GM12878 (cell line): Measurements from ENCODE around the gene MSANTD3. TPM values are rescaled to one million over a fixed set of nuclear protein-coding genes. Genes with fewer than 3 reads are reported as not detected.

Experiments
- ATAC-seq: fragments of 200-7000 bp; cut with Tn5 transposase; 3 replicates; pipeline ENCODE4 v1.9.1; 2020; ENCODE audit warnings: mild to moderate bottlenecking, moderate library complexity
- BruUV-seq: library from RNA; stranded (reverse); fragments of 400-500 nt; replicated peaks from 2 replicates; lab custom pipeline; 2021; lab: Mats Ljungman, UMichigan
- CTCF ChIA-PET: fragments of 300-600 bp; sonication (Branson Sonifier 250); formaldehyde crosslinking; extraction: SDS; loops from one replicate; lab custom pipeline; 2021; ENCODE audit warnings: inconsistent platforms; lab: Yijun Ruan, JAX
- POLR2A ChIA-PET: fragments of 350-600 bp; formaldehyde crosslinking; extraction: SDS; loops from one replicate; lab custom pipeline; 2021; ENCODE audit warnings: inconsistent platforms; lab: Charles Lee
- RAD21 ChIA-PET: fragments of 300-600 bp; sonication (Branson Sonifier 250); formaldehyde crosslinking; loops from one replicate; lab custom pipeline; 2023; ENCODE audit warnings: antibody characterized with exemption; ENCODE audit not compliant: unreplicated experiment; lab: Charles Lee
- SMC1A ChIA-PET: fragments of 300-600 bp; sonication (Branson Sonifier 250); formaldehyde crosslinking; loops from one replicate; lab custom pipeline; 2023; ENCODE audit not compliant: unreplicated experiment, uncharacterized antibody; lab: Charles Lee
- DNase-seq: peaks from one replicate; pipeline ENCODE4 v3.0.0-alpha.2; 2011; ENCODE audit warnings: low read depth, low spot score
- FAIRE-seq: peaks from 3 replicates; lab custom pipeline; 2011; peaks lifted over from hg19 to GRCh38; lab: Jason Lieb, UNC
- H2AFZ ChIP-seq: 2 replicates; pipeline ENCODE4 v1.6.0; 2011; ENCODE audit warnings: low read depth, low read length, control low read depth; ENCODE audit not compliant: control insufficient read depth
- H3K27ac ChIP-seq: 2 replicates; pipeline ENCODE4 v1.5.1; 2011; ENCODE audit warnings: control low read depth; ENCODE audit not compliant: control insufficient read depth, insufficient read depth
- H3K27me3 ChIP-seq, 2 experiments: replicated peaks in 1 of 2; 2 replicates each; pipeline versions ENCODE4 v1.6.0 to v1.6.1; 2011; ENCODE audit warnings: low read length in 1 of 2; ENCODE audit not compliant: control insufficient read depth in 2 of 2, insufficient read depth in 2 of 2
- H3K36me3 ChIP-seq, 2 experiments: 2 replicates each; pipeline ENCODE4 v1.5.1; 2011; ENCODE audit warnings: low read length in 1 of 2; ENCODE audit not compliant: control insufficient read depth in 2 of 2, insufficient read depth in 2 of 2
- H3K4me1 ChIP-seq: 2 replicates; pipeline ENCODE4 v1.6.1; 2011; ENCODE audit warnings: mild to moderate bottlenecking, low read length, moderate library complexity, mixed read lengths; ENCODE audit not compliant: control insufficient read depth, insufficient read depth
- H3K4me2 ChIP-seq: 2 replicates; pipeline ENCODE4 v1.6.0; 2011; ENCODE audit warnings: control low read depth; ENCODE audit not compliant: control insufficient read depth, insufficient read depth
- H3K4me3 ChIP-seq: fragments of 200-600 bp; sonication (generic); 2 replicates; pipeline ENCODE4 v1.5.1; 2016
- H3K79me2 ChIP-seq: 2 replicates; pipeline ENCODE4 v1.6.0; 2011; ENCODE audit warnings: low read length; ENCODE audit not compliant: control insufficient read depth, insufficient read depth
- H3K9ac ChIP-seq: 2 replicates; pipeline ENCODE4 v1.8.0; 2011; ENCODE audit warnings: low read length, control low read depth, mixed read lengths; ENCODE audit not compliant: control insufficient read depth, insufficient read depth
- H3K9me3 ChIP-seq: replicated peaks from 3 replicates; pipeline ENCODE4 v1.5.1; 2011; ENCODE audit warnings: mild to moderate bottlenecking, low read length; ENCODE audit not compliant: control insufficient read depth, insufficient read depth
- H4K20me1 ChIP-seq: 2 replicates; pipeline ENCODE4 v1.6.0; 2011; ENCODE audit not compliant: control insufficient read depth, insufficient read depth
- DPF2 ChIP-seq: fragments of 450-650 bp; IDR thresholded peaks from 2 replicates; pipeline ENCODE4 v1.6.1; 2017; ENCODE audit warnings: mild to moderate bottlenecking
- NKRF ChIP-seq: fragments of 450-650 bp; conservative IDR thresholded peaks from 2 replicates; pipeline ENCODE4 v1.6.1; 2017; ENCODE audit warnings: mild to moderate bottlenecking, moderate library complexity
- SREBF1 ChIP-seq: IDR thresholded peaks from 2 replicates; pipeline ENCODE4 v1.6.1; 2012; ENCODE audit warnings: mild to moderate bottlenecking, low read length
- WGBS: methylation state at CpG from one replicate; pipeline ENCODE4 v1.1.6; 2016; ENCODE audit warnings: low lambda C conversion rate; ENCODE audit not compliant: insufficient replicate concordance, insufficient coverage; ENCODE audit errors: missing lambda C conversion rate; 5-methylcytosine and 5-hydroxymethylcytosine counted together
- in situ Hi-C: fragments of 300-500 bp; cut with MboI; formaldehyde crosslinking; loops from 9 replicates; pipeline ENCODE4 v1.14.3; 2018; ENCODE audit warnings: mixed read lengths
- intact Hi-C: fragments of 100-400 bp; cut with micrococcal nuclease; formaldehyde crosslinking; loops from one replicate; pipeline ENCODE4 v1.14.2; 2022; ENCODE audit not compliant: unreplicated experiment
- polyA plus RNA-seq, 11 experiments: library from polyadenylated mRNA; depleted of rRNA in 4 of 11; unstranded in 6 of 11; stranded (reverse) in 5 of 11; fragments of >200 nt; fragmentation: Nextera tagmentation in 4 of 11; fragmentation: Illumina TruSeq in 1 of 11; extraction: Ambion mirVana in 4 of 11; extraction: Trizol in 1 of 11; gene quantifications; 1 replicate in 1 of 11; 2 replicates in 10 of 11; pipeline versions ENCODE4 v1.2.1 to v1.2.3, GENCODE V29; 2011 to 2016; ENCODE audit warnings: inconsistent platforms in 2 of 11, missing spikeins in 2 of 11, low read depth in 1 of 11
- total RNA-seq, 4 experiments: library from RNA; depleted of rRNA in 3 of 4; stranded (reverse); fragments of >200 nt in 3 of 4; fragmentation: Illumina TruSeq in 1 of 4; extraction: Trizol in 1 of 4; gene quantifications; 2 replicates each; pipeline versions ENCODE4 v1.2.1 to v1.2.3, GENCODE V29; 2013 to 2021

Gene MSANTD3
- total and polyA plus RNA-seq, 10 of the 15 experiments (the other 5 are each of a cell fraction or from before 2014, with no cell fraction given) = 5.8 to 21.2 (median 14.7) TPM

GRCh38 chr9:100401042-100401441 lies 25.9 kb upstream of the MSANTD3 start:
- in situ Hi-C loops = no loop called here
- ChIA-PET RAD21 (no interaction called here), SMC1A (no interaction called here), POLR2A (no interaction called here), CTCF (interaction anchor here (0.8 to 1.2 kb wide), 3 partner anchors 24 to 387 kb away, joined by 3 read pairs; no protein-coding TSS in a partner anchor)
- no peaks in the 10 kb centered on the region for H4K20me1 ChIP-seq
- DNase-seq (no peak), ATAC-seq (no peak), FAIRE-seq (no peak)
- H3K36me3 ChIP-seq = no peaks in the 10 kb centered on the region
- no TSS peak for BruUV-seq
- H3K79me2 ChIP-seq = no peaks in the 10 kb centered on the region
- H3K9ac ChIP-seq = no peak overlapping the region
- no peak overlapping the region for H3K4me3 ChIP-seq
- H3K27me3 ChIP-seq = peaks cover 0 to 1% of the 10 kb centered on the region in 2 experiments; a peak in 1 of 4 replicates
- H3K4me1 ChIP-seq = no peaks in the 10 kb centered on the region
- H3K9me3 ChIP-seq = no peaks in the 10 kb centered on the region
- no peak overlapping the region for H3K27ac ChIP-seq
- no peak overlapping the region for H2AFZ ChIP-seq
- no peak overlapping the region for H3K4me2 ChIP-seq
- intact Hi-C loops = no loop called here
- 0% methylated on average over 1 of the region's 1 CpG for WGBS
- TF ChIP-seq NKRF (no peak), DPF2 (no peak)
- TF ChIP-seq, all 136 proteins: peak for 0

- Histone ChIP-seq H3K9ac (no peak overlapping the region), H3K4me3 (no peak overlapping the region), H2AFZ (no peak overlapping the region), H3K4me1 (no peaks in the 10 kb centered on the region), H3K79me2 (no peaks in the 10 kb centered on the region), H3K36me3 (no peaks in the 10 kb centered on the region), H3K4me2 (no peak overlapping the region), H4K20me1 (no peaks in the 10 kb centered on the region), H3K27me3 (peaks cover 0 to 1% of the 10 kb centered on the region in 2 experiments; a peak in 1 of 4 replicates), H3K9me3 (no peaks in the 10 kb centered on the region), H3K27ac (no peak overlapping the region)
- in situ Hi-C loops (no loop called here), intact Hi-C loops (no loop called here)
- TF ChIP-seq SREBF1 = no peak
- ChIA-PET RAD21 (no interaction called here), POLR2A (interaction anchor here (0.6 kb wide), 1 partner anchor 50 kb away, joined by 5 read pairs; no protein-coding TSS in a partner anchor), SMC1A (interaction anchor here (2.5 kb wide), 1 partner anchor 9 kb away, joined by 7 read pairs; no protein-coding TSS in a partner anchor), CTCF (interaction anchor here (1.1 to 1.3 kb wide), 2 partner anchors 10 to 30 kb away, joined by 3 to 5 read pairs; no protein-coding TSS in a partner anchor)
- DNase-seq = no peak
- no peak for FAIRE-seq
- ATAC-seq = no peak
- 92% methylated on average over 1 of the region's 1 CpG for WGBS
- BruUV-seq = no TSS peak
Observed at GRCh38 chr9:100406962-100407361, 20.0 kb upstream of the MSANTD3 start.
